ENCODE results near the gene SEMA4A.

DNA sequence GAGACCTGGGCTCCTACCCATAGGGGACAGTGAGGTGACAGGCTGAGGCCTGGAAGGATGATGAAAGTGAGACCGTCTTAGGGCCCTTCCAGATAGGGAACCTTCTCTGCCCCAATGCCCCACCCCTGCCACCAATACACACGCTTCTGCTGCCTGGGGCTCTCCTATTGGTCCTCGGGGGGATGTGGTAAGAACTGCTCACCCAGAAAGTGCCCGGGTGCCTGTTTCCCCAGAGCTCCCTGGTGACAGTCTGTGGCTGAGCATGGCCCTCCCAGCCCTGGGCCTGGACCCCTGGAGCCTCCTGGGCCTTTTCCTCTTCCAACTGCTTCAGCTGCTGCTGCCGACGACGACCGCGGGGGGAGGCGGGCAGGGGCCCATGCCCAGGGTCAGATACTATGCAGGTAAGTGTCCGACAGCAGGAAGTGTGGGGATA lies 948 bp downstream of the SEMA4A start:
- TF ChIP-seq EP300 (IDR thresholded peaks at IDR 0.05) = no peak
- TF ChIP-seq, protein P1, sequence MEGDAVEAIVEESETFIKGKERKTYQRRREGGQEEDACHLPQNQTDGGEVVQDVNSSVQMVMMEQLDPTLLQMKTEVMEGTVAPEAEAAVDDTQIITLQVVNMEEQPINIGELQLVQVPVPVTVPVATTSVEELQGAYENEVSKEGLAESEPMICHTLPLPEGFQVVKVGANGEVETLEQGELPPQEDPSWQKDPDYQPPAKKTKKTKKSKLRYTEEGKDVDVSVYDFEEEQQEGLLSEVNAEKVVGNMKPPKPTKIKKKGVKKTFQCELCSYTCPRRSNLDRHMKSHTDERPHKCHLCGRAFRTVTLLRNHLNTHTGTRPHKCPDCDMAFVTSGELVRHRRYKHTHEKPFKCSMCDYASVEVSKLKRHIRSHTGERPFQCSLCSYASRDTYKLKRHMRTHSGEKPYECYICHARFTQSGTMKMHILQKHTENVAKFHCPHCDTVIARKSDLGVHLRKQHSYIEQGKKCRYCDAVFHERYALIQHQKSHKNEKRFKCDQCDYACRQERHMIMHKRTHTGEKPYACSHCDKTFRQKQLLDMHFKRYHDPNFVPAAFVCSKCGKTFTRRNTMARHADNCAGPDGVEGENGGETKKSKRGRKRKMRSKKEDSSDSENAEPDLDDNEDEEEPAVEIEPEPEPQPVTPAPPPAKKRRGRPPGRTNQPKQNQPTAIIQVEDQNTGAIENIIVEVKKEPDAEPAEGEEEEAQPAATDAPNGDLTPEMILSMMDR (IDR thresholded peaks at IDR 0.05) = no peak
